MM.1S (cell line): ENCODE measurements around the gene C19orf73.

Experiments
- EZH2 ChIP-seq: fragments of 300-600 bp; sonication (generic); optimal IDR thresholded peaks from 2 replicates; pipeline ENCODE3; 2017; ENCODE audit warnings: low read depth, mild to moderate bottlenecking, antibody characterized with exemption, low read length, mixed read lengths
- TF ChIP-seq, protein P1 (sequence below): fragments of 300-600 bp; sonication (generic); IDR thresholded peaks from 2 replicates; pipeline ENCODE4 v1.5.1; 2016; ENCODE audit warnings: antibody characterized with exemption, low read length, mixed read lengths

DNA sequence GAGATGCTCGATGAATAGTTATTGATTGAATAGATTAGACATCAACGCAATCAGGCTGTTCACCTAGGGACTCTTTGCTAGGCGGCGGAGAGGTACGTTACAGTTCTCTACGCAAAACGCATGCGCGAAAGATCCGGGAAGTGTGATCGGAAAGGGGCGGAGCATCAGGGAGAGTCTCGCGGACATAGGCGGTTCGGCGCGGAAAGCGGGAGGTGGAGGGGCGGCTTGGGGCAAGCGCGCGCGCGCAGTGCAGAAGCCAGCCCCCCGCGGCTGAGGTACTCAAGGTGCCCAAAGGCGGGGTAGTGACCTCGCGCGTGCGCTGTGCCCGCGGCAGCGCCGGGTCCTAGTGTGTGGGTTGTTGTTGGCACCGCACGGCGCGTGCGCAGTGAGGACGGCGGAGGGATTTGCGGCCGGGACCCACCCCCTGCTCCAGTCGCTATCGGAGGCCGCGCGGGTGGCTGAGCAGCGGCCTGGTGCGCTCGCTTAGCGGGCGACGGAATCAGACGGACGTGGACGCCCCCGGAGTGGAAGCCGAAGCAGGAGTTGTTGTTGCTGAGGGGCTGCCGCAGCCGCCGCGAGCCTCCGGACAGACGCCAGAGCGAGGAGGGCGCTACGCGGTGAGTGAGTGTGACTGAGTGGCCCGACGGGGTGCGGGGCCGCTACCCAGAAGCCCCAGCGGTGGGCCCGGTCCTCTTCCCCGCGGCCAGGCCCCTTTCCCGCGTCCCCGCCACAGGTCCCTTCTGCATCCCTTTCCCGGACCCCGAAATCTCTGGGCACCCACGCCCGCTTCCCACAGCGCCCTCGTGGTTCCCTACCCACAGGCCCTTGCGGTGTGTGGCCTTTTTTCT is 33.7 kb downstream of the C19orf73 start, which contains the start of gene SNRNP70:
- TF ChIP-seq, protein P1, sequence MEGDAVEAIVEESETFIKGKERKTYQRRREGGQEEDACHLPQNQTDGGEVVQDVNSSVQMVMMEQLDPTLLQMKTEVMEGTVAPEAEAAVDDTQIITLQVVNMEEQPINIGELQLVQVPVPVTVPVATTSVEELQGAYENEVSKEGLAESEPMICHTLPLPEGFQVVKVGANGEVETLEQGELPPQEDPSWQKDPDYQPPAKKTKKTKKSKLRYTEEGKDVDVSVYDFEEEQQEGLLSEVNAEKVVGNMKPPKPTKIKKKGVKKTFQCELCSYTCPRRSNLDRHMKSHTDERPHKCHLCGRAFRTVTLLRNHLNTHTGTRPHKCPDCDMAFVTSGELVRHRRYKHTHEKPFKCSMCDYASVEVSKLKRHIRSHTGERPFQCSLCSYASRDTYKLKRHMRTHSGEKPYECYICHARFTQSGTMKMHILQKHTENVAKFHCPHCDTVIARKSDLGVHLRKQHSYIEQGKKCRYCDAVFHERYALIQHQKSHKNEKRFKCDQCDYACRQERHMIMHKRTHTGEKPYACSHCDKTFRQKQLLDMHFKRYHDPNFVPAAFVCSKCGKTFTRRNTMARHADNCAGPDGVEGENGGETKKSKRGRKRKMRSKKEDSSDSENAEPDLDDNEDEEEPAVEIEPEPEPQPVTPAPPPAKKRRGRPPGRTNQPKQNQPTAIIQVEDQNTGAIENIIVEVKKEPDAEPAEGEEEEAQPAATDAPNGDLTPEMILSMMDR: no peak
- TF ChIP-seq EZH2: no peak
